SK-N-SH (cell line): ENCODE measurements around the gene NPFF. TPM values are rescaled to one million over a fixed set of nuclear protein-coding genes. Genes with fewer than 3 reads are reported as not detected.

Source experiments
- CTCF ChIA-PET: fragments of 300-600, 350-600 bp; formaldehyde crosslinking; extraction: SDS; loops from one replicate; lab custom pipeline; 2021; lab: Yijun Ruan, JAX
- POLR2A ChIA-PET: fragments of 350-600 bp; sonication (Branson Sonifier 250); formaldehyde crosslinking; extraction: SDS; loops from one replicate; lab custom pipeline; 2020; ENCODE audit warnings: antibody characterized with exemption, inconsistent platforms; lab: Yijun Ruan, JAX
- DNase-seq: peaks from one replicate; pipeline ENCODE4 v3.0.0; 2012
- H2AFZ ChIP-seq: fragments of 200-600 bp; sonication (generic); 2 replicates; pipeline ENCODE4 v1.8.1; 2016; ENCODE audit warnings: antibody characterized with exemption, mild to moderate bottlenecking, low read depth
- H3F3A ChIP-seq: fragments of 200-600 bp; sonication (generic); replicated peaks from 2 replicates; pipeline ENCODE3; 2016; ENCODE audit warnings: antibody characterized with exemption, mild to moderate bottlenecking; ENCODE audit not compliant: insufficient read depth
- H3K27ac ChIP-seq, 2 experiments: fragments of 200-500 bp in 1 of 2; fragments of 200-600 bp in 1 of 2; sonication (Bioruptor generic) in 1 of 2; sonication (generic), shearing (Covaris generic) in 1 of 2; 2 replicates each; pipeline versions ENCODE4 v1.5.1 to v1.6.1; 2014 to 2016; ENCODE audit warnings: low read depth in 2 of 2, inconsistent platforms in 1 of 2, low read length in 1 of 2, mild to moderate bottlenecking in 1 of 2, mixed read lengths in 1 of 2
- H3K27me3 ChIP-seq: fragments of 200-600 bp; sonication (generic), shearing (Covaris generic); 2 replicates; pipeline ENCODE4 v1.6.1; 2016; ENCODE audit warnings: mixed run types; ENCODE audit not compliant: insufficient read depth
- H3K36me3 ChIP-seq, 2 experiments: fragments of 200-500 bp in 1 of 2; fragments of 200-600 bp in 1 of 2; sonication (Bioruptor generic) in 1 of 2; sonication (generic) in 1 of 2; replicated peaks in 1 of 2; 2 replicates each; pipeline versions ENCODE3 to v1.5.1; 2014 to 2016; ENCODE audit warnings: low read length in 1 of 2, mild to moderate bottlenecking in 1 of 2; ENCODE audit not compliant: insufficient read depth in 2 of 2, control insufficient read depth in 1 of 2
- H3K4me1 ChIP-seq, 2 experiments: fragments of 200-500 bp in 1 of 2; fragments of 200-600 bp in 1 of 2; sonication (Bioruptor generic) in 1 of 2; sonication (generic), shearing (Covaris generic) in 1 of 2; 2 replicates each; pipeline versions ENCODE4 v1.5.1 to v1.6.1; 2014 to 2016; ENCODE audit warnings: low read depth in 1 of 2, low read length in 1 of 2, mixed run types in 1 of 2; ENCODE audit not compliant: insufficient read depth in 2 of 2, control insufficient read depth in 1 of 2
- H3K4me2 ChIP-seq: fragments of 200-600 bp; sonication (generic), shearing (Covaris generic); 2 replicates; pipeline ENCODE4 v1.6.1; 2017; ENCODE audit warnings: mixed run types
- H3K4me3 ChIP-seq, 2 experiments: fragments of 200-500 bp in 1 of 2; fragments of 200-600 bp in 1 of 2; sonication (Bioruptor generic) in 1 of 2; sonication (generic), shearing (Covaris generic) in 1 of 2; 2 replicates each; pipeline versions ENCODE4 v1.5.1 to v1.8.1; 2014 to 2016; ENCODE audit warnings: low read depth in 2 of 2, inconsistent platforms in 1 of 2, low read length in 1 of 2, mild to moderate bottlenecking in 1 of 2, mixed read lengths in 1 of 2, moderate library complexity in 1 of 2
- H3K79me2 ChIP-seq: fragments of 200-600 bp; sonication (generic); 2 replicates; pipeline ENCODE4 v1.8.1; 2017; ENCODE audit warnings: mild to moderate bottlenecking; ENCODE audit not compliant: insufficient read depth
- H3K9ac ChIP-seq: fragments of 200-600 bp; sonication (generic); 2 replicates; pipeline ENCODE4 v1.6.1; 2017; ENCODE audit warnings: mixed run types
- H3K9me2 ChIP-seq: fragments of 200-600 bp; sonication (generic); 2 replicates; pipeline ENCODE4 v1.6.1; 2017; ENCODE audit warnings: mixed run types
- H3K9me3 ChIP-seq: fragments of 200-600 bp; sonication (generic); 2 replicates; pipeline ENCODE4 v1.6.1; 2017; ENCODE audit warnings: mixed run types, mild to moderate bottlenecking, moderate library complexity
- H4K20me1 ChIP-seq: fragments of 200-600 bp; sonication (generic); 2 replicates; pipeline ENCODE4 v1.6.1; 2017; ENCODE audit warnings: mild to moderate bottlenecking, mixed run types; ENCODE audit not compliant: insufficient read depth
- CHD2 ChIP-seq: fragments of 150-350 bp; IDR thresholded peaks from 2 replicates; pipeline ENCODE4 v1.6.1; 2018; ENCODE audit warnings: low read length; ENCODE audit not compliant: partially characterized antibody
- CTCF ChIP-seq: fragments of 200-600 bp; sonication (generic); IDR thresholded peaks from 2 replicates; pipeline ENCODE4 v1.6.1; 2017; ENCODE audit warnings: antibody characterized with exemption, mild to moderate bottlenecking, moderate library complexity
- ELF1 ChIP-seq: IDR thresholded peaks from 2 replicates; pipeline ENCODE4 v1.4.0; 2012
- EP300 ChIP-seq, 2 experiments: IDR thresholded peaks; 2 replicates each; pipeline versions ENCODE4 v1.4.0 to v1.6.1; 2012; ENCODE audit warnings: borderline replicate concordance in 1 of 2, low read depth in 1 of 2, low read length in 1 of 2
- EZH2phosphoT487 ChIP-seq: fragments of 200-600 bp; sonication (generic); IDR thresholded peaks from 2 replicates; pipeline ENCODE4 v1.6.1; 2017; ENCODE audit warnings: low read depth, mixed run types, mild to moderate bottlenecking, antibody characterized with exemption, moderate library complexity, borderline replicate concordance
- FOXJ3 ChIP-seq: sonication (generic); formaldehyde crosslinking; IDR thresholded peaks from 2 replicates; pipeline ENCODE4 v1.5.1; 2020; ENCODE audit warnings: mild to moderate bottlenecking, missing genetic modification reagents
- FOXM1 ChIP-seq: IDR thresholded peaks from 2 replicates; pipeline ENCODE4 v1.4.0; 2012; ENCODE audit warnings: low read depth, mild to moderate bottlenecking
- GABPA ChIP-seq: IDR thresholded peaks from 2 replicates; pipeline ENCODE4 v1.4.0; 2012; ENCODE audit warnings: low read depth, mild to moderate bottlenecking
- NFIC ChIP-seq: IDR thresholded peaks from 2 replicates; pipeline ENCODE4 v1.4.0; 2012; ENCODE audit warnings: borderline replicate concordance
- NRF1 ChIP-seq: IDR thresholded peaks from 2 replicates; pipeline ENCODE4 v1.6.1; 2012; ENCODE audit warnings: low read depth, mild to moderate bottlenecking, low read length
- POLR2AphosphoS5 ChIP-seq: IDR thresholded peaks from 2 replicates; pipeline ENCODE4 v1.6.1; 2012; ENCODE audit warnings: low read depth, low read length
- RAD21 ChIP-seq: IDR thresholded peaks from 2 replicates; pipeline ENCODE4 v1.6.1; 2012; ENCODE audit warnings: mild to moderate bottlenecking, low read length
- RCOR1 ChIP-seq: fragments of 150-350 bp; IDR thresholded peaks from 2 replicates; pipeline ENCODE4 v1.6.1; 2017; ENCODE audit warnings: antibody characterized with exemption, low read length
- RFX5 ChIP-seq: IDR thresholded peaks from 2 replicates; pipeline ENCODE4 v1.6.1; 2012; ENCODE audit warnings: mild to moderate bottlenecking, improper control_type of control experiment, low read length
- RXRA ChIP-seq: IDR thresholded peaks from 2 replicates; pipeline ENCODE4 v1.4.0; 2012; ENCODE audit warnings: low read depth, mild to moderate bottlenecking, borderline replicate concordance
- SMC3 ChIP-seq: IDR thresholded peaks from 2 replicates; pipeline ENCODE4 v1.6.1; 2012; ENCODE audit warnings: low read depth, low read length, improper control_type of control experiment
- TCF12 ChIP-seq: IDR thresholded peaks from 2 replicates; pipeline ENCODE4 v1.4.0; 2012
- TEAD4 ChIP-seq: IDR thresholded peaks from 2 replicates; pipeline ENCODE4 v1.4.0; 2012; ENCODE audit warnings: mild to moderate bottlenecking, borderline replicate concordance; ENCODE audit not compliant: insufficient read depth
- ZBTB33 ChIP-seq: IDR thresholded peaks from 2 replicates; pipeline ENCODE4 v1.4.0; 2012; ENCODE audit warnings: low read depth, borderline replicate concordance
- WGBS: methylation state at CpG from one replicate; pipeline ENCODE4 v1.1.6; 2017; ENCODE audit warnings: low lambda C conversion rate; 5-methylcytosine and 5-hydroxymethylcytosine counted together
- polyA plus RNA-seq, 3 experiments: library from polyadenylated mRNA; depleted of rRNA; stranded (reverse); fragments of >200 nt; gene quantifications; 2 replicates each; pipeline ENCODE4 v1.2.3, GENCODE V29; 2012
- TF ChIP-seq, protein P1 (sequence below): IDR thresholded peaks from 2 replicates; pipeline ENCODE4 v1.4.0; 2012; ENCODE audit warnings: low read depth, borderline replicate concordance

Gene NPFF
- polyA plus RNA-seq, 1 of the 3 experiments (the other 2 are of a cell fraction) = 0.13 TPM

GRCh38 chr12:53489242-53489864 is 17.9 kb downstream of the NPFF start:
- WGBS = 91% methylated on average over 5 of the region's 5 CpGs
- Histone ChIP-seq H3K4me1 (peaks cover 5 to 17% of the 10 kb centered on the region in 2 experiments; a peak in 3 of 4 replicates), H3K36me3 (peaks cover 16 to 20% of the 10 kb centered on the region in 2 experiments), H3K9me2 (no peaks in the 10 kb centered on the region), H4K20me1 (no peaks in the 10 kb centered on the region), H3K9me3 (no peaks in the 10 kb centered on the region), H3F3A (peaks cover 29% of the 10 kb centered on the region), H3K27me3 (no peaks in the 10 kb centered on the region), H3K27ac (no peak overlapping the region), H3K79me2 (peaks cover 48% of the 10 kb centered on the region; the same call in 1 of the 2 replicates), H3K9ac (no peak overlapping the region), H3K4me2 (no peak overlapping the region), H3K4me3 (no peak overlapping the region), H2AFZ (no peak overlapping the region)
- TF ChIP-seq RCOR1 (no peak), RFX5 (no peak), NRF1 (no peak), EP300 (IDR thresholded peaks at IDR 0.05; ENCODE audit: borderline replicate concordance in 1 of 2, low read depth in 1 of 2, low read length in 1 of 2) (no peak), CTCF (no peak), RAD21 (no peak), TEAD4 (no peak), POLR2AphosphoS5 (no peak), CHD2 (no peak), FOXJ3 (CRISPR knock-in tag) (no peak), ELF1 (no peak), FOXM1 (no peak), NFIC (no peak), TCF12 (no peak), SMC3 (no peak), EZH2phosphoT487 (no peak), GABPA (no peak), RXRA (no peak), ZBTB33 (no peak)
- TF ChIP-seq, protein P1, sequence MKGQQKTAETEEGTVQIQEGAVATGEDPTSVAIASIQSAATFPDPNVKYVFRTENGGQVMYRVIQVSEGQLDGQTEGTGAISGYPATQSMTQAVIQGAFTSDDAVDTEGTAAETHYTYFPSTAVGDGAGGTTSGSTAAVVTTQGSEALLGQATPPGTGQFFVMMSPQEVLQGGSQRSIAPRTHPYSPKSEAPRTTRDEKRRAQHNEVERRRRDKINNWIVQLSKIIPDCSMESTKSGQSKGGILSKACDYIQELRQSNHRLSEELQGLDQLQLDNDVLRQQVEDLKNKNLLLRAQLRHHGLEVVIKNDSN = no peak
- DNase-seq = no peak
- ChIA-PET POLR2A (interaction anchor here (2.9 kb wide), 1 partner anchor 12 kb away, joined by 12 read pairs; the partner anchor contains the start of gene TARBP2), CTCF (interaction anchor here (1.2 to 1.9 kb wide), 5 partner anchors 11 to 54 kb away, joined by 3 to 6 read pairs (median 4); no protein-coding TSS in a partner anchor)
